HL-60 (cell line): ENCODE results near the gene ABCB9.

Experiments
- CTCF ChIP-seq: IDR thresholded peaks from one replicate; pipeline ENCODE4 v1.5.1; 2011; ENCODE audit warnings: low read length, control low read depth, inconsistent platforms; ENCODE audit not compliant: insufficient read depth
- POLR2AphosphoS5 ChIP-seq: IDR thresholded peaks from 2 replicates; pipeline ENCODE4 v1.6.1; 2012; ENCODE audit warnings: low read depth

- no peak for TF ChIP-seq POLR2AphosphoS5
- TF ChIP-seq CTCF: no peak
Observed at GRCh38 chr12:122961531-122962329, 4.5 kb downstream of the ABCB9 start.
